Measurements from ENCODE around the gene ZNF581. TPM values are rescaled to one million over a fixed set of nuclear protein-coding genes. Genes with fewer than 3 reads are reported as not detected.

ZNF581 gene
- total RNA-seq, 2 experiments from 2014 or later: 24.1 to 25.5 TPM

DNA sequence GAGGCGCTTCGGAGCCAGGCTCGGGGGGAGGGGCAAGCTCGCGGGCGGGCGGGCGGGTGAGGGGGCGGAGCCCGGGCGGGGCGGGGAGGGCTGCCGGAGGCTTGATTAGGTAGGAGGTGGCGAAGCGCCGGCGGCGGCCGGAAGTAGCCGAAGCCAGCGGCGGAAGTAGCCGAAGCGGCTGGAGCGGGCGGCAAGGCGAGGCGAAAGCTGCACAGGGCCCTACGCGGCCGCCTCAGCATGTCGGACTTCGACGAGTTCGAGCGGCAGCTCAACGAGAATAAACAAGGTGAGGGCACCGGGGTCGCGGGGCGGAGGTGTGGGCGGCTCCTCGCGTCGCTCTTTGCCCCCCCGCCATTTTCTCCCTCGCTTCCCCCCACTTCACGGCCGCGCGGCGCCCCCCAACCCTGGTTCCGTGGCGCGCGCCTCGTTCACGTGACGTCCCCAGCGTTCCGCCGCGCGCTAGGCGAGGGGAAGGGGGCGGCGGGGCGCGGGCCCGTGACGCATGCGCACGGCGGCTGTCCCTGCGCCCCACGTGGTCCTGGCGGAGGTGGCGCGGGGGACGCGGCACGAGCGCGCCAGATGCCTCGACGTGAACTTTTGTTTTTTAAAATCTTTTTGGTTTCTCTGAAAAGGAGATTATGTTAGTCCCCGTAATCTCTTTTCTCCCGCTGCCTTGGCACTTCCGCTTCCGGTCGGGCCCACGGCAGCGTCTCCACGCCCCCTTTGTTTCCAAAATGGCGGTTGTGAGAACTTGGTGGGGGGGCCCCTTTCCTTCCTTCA lies 11.6 kb downstream of the ZNF581 start, which contains the start of gene U2AF2:
Gene U2AF2 (plus strand): TSS at position 168 of the 780 bp plus-strand sequence. CDS start 70 bp downstream, at position 238.
- Mint-ChIP-seq H3K27me3 (no peaks in the 10 kb centered on the region), H3K4me1 (peaks cover 44% of the 10 kb centered on the region), H3K36me3 (ENCODE audit: low read depth) (peaks cover 25% of the 10 kb centered on the region), H3K4me3 (peak within 1 kb of the TSS; percentile 88), H3K9me3 (no peaks in the 10 kb centered on the region), H3K27ac (peak within 1 kb of the TSS; percentile 99)
- ChIA-PET CTCF (interaction anchor here (0.6 to 3.4 kb wide), 25 partner anchors 9 to 495 kb away, joined by 3 to 36 read pairs (median 5); partner anchors contain the start of genes FIZ1, ZNF580, ZNF581 and ZNF784), POLR2A (interaction anchor here (0.7 to 1.1 kb wide), 2 partner anchors 17 to 400 kb away, joined by 3 to 4 read pairs; no protein-coding TSS in a partner anchor)
- DNase-seq: peak; percentile 95

DNA sequence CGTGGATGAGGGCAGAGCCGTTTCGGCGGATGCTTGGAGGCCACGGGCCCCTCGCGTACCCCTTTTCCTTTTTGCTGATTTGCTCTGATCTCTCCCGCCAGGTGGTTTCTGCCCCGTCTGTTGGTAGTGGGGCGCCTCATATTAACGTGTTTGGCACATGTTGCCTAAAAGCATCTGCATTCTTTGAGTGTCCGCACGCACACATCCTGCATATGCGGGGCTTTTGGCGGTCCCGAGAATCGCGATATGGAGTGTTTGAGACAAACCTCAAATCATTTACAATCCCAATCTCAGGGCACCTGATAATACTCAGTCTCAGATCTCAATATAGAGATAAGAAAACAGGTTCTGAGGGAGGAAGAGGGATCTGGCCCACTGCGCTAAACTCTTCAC lies 12.2 kb downstream of the ZNF581 start:
- Mint-ChIP-seq H3K27me3 (no peaks in the 10 kb centered on the region), H3K36me3 (ENCODE audit: low read depth) (peaks cover 24% of the 10 kb centered on the region), H3K27ac (peak overlapping the region; percentile 99), H3K9me3 (no peaks in the 10 kb centered on the region), H3K4me3 (peak overlapping the region; percentile 88), H3K4me1 (peaks cover 39% of the 10 kb centered on the region)
- CTCF ChIA-PET: interaction anchor here (1.3 kb wide), 1 partner anchor 25 kb away, joined by 5 read pairs; no protein-coding TSS in a partner anchor
- POLR2A ChIA-PET: no interaction called here
- no peak for DNase-seq

DNA sequence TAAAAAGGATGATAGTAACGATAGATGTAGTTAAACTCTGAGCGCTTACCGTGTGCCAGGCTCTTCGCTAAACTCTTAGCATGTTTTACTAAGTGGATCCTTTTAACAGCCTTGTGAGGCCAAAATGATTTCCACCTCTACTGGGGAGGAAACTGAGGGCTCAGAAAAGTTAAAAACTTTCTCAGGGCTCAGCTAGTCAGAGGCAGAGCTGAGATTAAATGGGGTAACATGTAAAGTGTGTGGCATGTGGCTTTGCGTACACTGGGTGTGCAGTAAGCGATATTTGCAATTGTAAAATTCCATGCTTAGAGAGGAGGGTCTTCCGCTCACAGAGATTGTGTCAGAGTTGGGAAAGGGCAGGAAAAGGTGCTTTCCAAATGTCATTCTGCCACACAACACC lies 13.1 kb downstream of the ZNF581 start:
- Mint-ChIP-seq H3K4me1 (peaks cover 37% of the 10 kb centered on the region), H3K27ac (peak overlapping the region; percentile 99), H3K4me3 (peak overlapping the region; percentile 88), H3K36me3 (ENCODE audit: low read depth) (peaks cover 26% of the 10 kb centered on the region), H3K9me3 (no peaks in the 10 kb centered on the region), H3K27me3 (no peaks in the 10 kb centered on the region)
- ChIA-PET POLR2A (no interaction called here), CTCF (interaction anchor here (1.0 to 1.5 kb wide), 5 partner anchors 9 to 26 kb away, joined by 3 to 5 read pairs (median 3); no protein-coding TSS in a partner anchor)
- DNase-seq: no peak

DNA sequence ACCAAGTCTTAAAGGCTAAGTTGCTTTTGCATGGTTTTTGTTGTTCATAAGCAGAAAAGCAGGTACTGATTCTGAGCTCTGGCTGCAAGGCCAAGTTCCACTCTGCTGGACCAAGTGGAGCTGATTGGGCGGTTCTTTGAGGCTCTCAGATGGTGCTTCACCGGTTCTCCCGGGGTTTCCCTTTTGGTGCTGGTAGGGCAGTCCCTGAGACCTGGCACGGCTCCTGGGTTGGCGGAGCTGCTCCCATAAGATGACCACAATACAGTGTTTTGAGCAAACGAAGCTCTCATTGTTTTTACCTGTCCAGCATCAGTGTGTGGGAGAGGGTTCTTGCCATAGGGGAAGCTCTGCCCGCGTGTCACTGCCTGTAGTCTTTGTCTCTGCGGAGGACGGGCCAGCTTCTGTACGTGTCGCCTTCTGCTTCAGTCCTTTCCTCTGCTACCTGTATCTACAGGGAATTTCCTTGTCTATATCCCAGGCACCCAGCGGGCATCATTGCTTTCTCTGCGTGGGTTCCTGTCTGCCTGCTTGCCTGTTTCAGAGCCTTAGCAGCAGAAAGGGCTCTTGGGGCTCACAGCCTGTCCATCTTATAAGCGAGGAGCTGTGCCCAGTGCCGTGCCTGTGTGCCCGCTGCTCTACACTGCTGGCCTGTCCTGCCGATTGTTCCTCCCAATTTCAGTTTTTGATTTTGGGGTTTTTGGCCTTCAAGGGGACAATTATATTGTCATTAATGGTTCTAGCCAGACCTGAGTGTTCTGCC lies 13.7 kb downstream of the ZNF581 start:
- Mint-ChIP-seq H3K27ac (peak overlapping the region; percentile 71), H3K9me3 (no peaks in the 10 kb centered on the region), H3K4me1 (peaks cover 38% of the 10 kb centered on the region), H3K27me3 (no peaks in the 10 kb centered on the region), H3K4me3 (peak overlapping the region; percentile 88), H3K36me3 (ENCODE audit: low read depth) (peaks cover 31% of the 10 kb centered on the region)
- DNase-seq: no peak
- POLR2A ChIA-PET: no interaction called here
- CTCF ChIA-PET: interaction anchor here (1.0 to 1.5 kb wide), 6 partner anchors 9 to 26 kb away, joined by 3 to 5 read pairs (median 3); no protein-coding TSS in a partner anchor

DNA sequence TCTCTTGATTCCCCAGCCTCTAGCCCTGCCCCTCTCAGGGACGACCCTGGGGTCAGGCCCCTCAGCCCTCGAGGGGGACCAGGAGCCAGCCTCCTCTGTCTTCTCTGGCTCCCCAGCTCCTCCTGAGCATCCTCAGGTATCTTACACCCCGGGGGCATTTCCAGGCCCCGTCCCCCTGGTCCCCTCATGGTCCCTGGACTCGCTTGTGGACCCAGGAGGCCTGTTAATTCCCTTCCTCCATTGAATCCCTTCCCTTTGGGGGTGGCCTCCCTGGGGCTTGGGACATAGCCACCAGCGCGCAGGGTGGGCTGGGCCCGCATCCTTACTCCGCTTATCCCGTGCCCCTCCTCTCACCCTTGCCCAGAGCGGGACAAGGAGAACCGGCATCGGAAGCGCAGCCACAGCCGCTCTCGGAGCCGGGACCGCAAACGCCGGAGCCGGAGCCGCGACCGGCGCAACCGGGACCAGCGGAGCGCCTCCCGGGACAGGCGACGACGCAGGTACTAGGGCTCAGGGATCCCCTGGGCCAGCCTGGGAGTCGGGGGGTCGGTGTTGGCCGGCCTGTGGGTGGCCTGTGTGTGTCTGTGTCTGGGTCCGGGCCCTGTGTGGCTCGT lies 15.5 kb downstream of the ZNF581 start:
- no peaks in the 10 kb centered on the region for H3K9me3 Mint-ChIP-seq
- ChIA-PET CTCF (no interaction called here), POLR2A (no interaction called here)
- no peaks in the 10 kb centered on the region for H3K27me3 Mint-ChIP-seq
- H3K36me3 Mint-ChIP-seq (ENCODE audit: low read depth): peaks cover 42% of the 10 kb centered on the region
- no peak overlapping the region for H3K27ac Mint-ChIP-seq
- no peak overlapping the region for H3K4me3 Mint-ChIP-seq
- no peak for DNase-seq
- H3K4me1 Mint-ChIP-seq: peaks cover 42% of the 10 kb centered on the region

DNA sequence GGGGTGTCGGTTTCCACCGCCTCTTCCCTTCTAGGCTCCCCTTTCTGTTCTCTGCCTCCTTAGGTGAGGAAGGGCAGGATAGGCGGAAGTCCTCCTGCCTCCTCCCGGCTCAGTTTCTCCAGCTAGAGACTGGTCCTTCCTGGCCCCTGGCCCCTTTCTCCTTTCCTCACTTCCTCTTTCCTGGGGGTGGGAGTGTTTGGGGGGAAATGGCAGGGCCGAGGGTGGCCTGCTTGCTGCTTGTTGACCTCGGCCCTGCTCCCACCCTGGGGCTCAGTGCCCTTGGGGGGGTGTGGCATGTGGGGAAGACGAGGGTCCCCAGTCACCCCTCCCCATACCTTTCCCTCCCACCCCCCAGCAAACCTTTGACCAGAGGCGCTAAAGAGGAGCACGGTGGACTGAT lies 16.4 kb downstream of the ZNF581 start:
- ChIA-PET CTCF (no interaction called here), POLR2A (no interaction called here)
- Mint-ChIP-seq H3K27me3 (no peaks in the 10 kb centered on the region), H3K27ac (no peak overlapping the region), H3K9me3 (no peaks in the 10 kb centered on the region), H3K36me3 (ENCODE audit: low read depth) (peaks cover 50% of the 10 kb centered on the region), H3K4me1 (peaks cover 42% of the 10 kb centered on the region), H3K4me3 (no peak overlapping the region)
- no peak for DNase-seq

DNA sequence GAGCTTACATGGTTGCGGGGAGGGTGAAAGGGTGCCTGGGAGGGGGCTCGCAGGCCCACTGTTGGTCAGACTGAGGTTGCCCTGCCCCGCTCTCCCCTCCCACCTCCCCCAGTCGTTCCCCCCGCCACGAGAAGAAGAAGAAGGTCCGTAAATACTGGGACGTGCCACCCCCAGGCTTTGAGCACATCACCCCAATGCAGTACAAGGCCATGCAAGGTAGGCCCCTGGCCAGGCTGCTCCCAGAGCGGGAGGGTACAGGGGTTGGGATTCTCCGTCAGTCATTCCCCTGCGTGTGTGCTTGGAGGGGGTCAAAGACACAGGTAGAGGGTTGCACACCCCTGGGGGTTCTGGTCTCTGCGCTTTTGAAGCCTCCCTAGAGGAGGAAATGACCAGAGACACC lies 17.0 kb downstream of the ZNF581 start:
- no peak overlapping the region for H3K27ac Mint-ChIP-seq
- peaks cover 42% of the 10 kb centered on the region for H3K4me1 Mint-ChIP-seq
- H3K9me3 Mint-ChIP-seq: no peaks in the 10 kb centered on the region
- H3K36me3 Mint-ChIP-seq (ENCODE audit: low read depth): peaks cover 51% of the 10 kb centered on the region
- ChIA-PET POLR2A (no interaction called here), CTCF (no interaction called here)
- H3K27me3 Mint-ChIP-seq: no peaks in the 10 kb centered on the region
- DNase-seq: no peak
- no peak overlapping the region for H3K4me3 Mint-ChIP-seq

DNA sequence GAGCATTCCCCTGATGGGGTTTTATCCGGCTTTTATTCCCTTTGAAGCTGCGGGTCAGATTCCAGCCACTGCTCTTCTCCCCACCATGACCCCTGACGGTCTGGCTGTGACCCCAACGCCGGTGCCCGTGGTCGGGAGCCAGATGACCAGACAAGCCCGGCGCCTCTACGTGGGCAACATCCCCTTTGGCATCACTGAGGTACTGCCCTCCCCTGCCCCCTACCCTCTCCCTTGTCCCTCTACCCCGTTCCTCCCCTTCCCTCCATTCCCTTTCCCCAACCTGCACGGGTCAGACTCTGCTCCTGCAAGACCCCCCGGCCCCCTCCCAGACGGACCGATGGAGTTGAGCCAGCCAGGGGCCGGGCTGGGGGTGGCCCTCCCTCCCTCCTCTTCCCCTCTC lies 17.5 kb downstream of the ZNF581 start:
- POLR2A ChIA-PET: no interaction called here
- Mint-ChIP-seq H3K4me3 (no peak overlapping the region), H3K27me3 (no peaks in the 10 kb centered on the region), H3K36me3 (ENCODE audit: low read depth) (peaks cover 49% of the 10 kb centered on the region), H3K9me3 (no peaks in the 10 kb centered on the region), H3K27ac (no peak overlapping the region), H3K4me1 (peaks cover 38% of the 10 kb centered on the region)
- DNase-seq: no peak
- CTCF ChIA-PET: no interaction called here

DNA sequence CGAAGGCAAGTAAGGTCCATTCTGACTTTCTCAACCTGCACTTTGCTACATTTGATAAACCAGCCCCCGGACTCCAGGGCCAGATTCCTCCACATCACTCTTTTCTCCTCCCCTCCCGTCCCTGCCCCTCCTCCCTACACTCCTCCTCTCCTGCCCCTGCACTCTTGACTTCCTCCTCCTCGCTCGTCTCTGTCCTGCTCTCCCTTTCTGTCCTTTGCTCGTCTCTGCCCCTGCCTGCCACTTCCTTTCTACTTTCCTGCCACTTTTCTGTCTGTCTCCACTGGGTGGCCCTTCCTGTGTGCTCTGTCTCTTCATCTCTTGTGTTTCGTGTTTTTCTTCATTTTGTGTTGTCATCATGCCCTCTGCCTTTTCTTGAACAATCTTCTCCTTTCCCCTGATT lies 18.4 kb downstream of the ZNF581 start:
- Mint-ChIP-seq H3K4me3 (no peak overlapping the region), H3K9me3 (no peaks in the 10 kb centered on the region), H3K27ac (peak overlapping the region; percentile 47), H3K27me3 (no peaks in the 10 kb centered on the region), H3K4me1 (peaks cover 30% of the 10 kb centered on the region), H3K36me3 (ENCODE audit: low read depth) (peaks cover 48% of the 10 kb centered on the region)
- POLR2A ChIA-PET: no interaction called here
- CTCF ChIA-PET: no interaction called here
- no peak for DNase-seq

DNA sequence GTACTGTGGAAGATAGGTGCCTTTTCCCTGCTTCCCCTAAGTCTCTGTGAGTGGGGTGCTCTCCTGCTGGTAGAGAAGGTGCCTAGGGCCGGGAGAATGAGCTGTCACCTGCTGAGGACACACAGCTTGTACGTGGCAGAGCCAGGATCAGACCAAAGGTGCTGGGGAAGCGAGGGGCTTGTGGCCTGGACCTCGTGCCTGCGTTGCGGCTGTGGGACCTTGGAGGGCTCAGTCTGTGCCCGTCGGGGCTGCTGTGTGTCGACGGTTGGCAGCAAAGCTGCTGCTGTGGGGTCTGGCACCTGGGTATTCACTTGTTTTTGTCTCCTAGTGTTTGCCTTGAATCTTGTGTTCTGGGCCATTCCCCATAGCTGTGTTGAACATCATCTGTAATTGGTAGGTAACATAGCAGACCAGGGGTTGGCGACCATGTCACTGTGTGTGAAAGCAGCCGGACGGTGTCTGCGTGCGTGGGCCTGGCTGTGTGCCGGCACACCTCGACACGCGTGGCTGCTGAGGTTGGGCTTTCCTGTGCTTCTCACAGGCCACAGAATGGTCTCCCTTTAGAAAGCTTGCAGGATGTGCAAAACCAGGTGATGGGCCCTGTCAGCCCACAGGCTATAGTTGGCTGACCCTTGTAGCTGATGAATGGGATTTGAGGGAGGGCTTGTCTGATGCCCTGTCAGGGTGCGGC lies 20.5 kb downstream of the ZNF581 start:
- Mint-ChIP-seq H3K4me3 (no peak overlapping the region), H3K27me3 (no peaks in the 10 kb centered on the region), H3K27ac (no peak overlapping the region), H3K36me3 (ENCODE audit: low read depth) (peaks cover 53% of the 10 kb centered on the region), H3K9me3 (no peaks in the 10 kb centered on the region), H3K4me1 (peaks cover 15% of the 10 kb centered on the region)
- DNase-seq: no peak
- ChIA-PET POLR2A (no interaction called here), CTCF (interaction anchor here (0.5 to 1.8 kb wide), 5 partner anchors 9 to 1716 kb away, joined by 3 to 5 read pairs (median 4); partner anchors contain the start of gene U2AF2)

DNA sequence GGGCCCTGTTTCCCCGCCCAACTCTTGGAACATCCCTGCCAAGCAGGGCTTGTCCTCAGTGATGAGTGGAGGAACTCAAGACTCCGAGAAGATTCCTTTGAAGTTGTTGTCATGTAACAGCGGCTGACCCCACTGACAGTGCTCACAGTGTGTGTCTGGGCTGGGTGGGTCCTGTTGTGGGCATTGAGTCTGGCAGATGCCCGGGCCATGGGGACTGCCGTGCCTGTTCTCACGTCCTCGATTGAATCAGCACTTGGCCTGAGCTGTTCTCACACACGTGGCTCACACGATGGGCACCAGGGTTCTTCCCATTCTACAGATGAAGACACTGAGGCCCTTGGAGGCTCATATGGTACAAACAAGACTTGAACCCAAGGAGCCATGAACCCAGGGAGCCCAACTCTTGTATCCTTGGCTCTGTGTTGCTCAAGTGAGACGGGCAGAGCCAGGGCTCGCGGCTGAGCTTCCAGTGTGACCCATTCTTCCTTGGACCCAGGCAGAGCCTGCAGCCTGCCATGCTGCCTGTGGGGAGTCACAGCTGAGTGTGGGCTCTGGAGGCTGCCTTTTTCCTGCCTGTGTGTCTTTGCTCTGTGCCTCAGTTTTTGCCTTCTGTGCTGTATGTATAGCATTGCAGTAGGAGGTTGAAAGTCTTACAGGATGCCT lies 23.0 kb downstream of the ZNF581 start:
- H3K4me3 Mint-ChIP-seq: no peak overlapping the region

DNA sequence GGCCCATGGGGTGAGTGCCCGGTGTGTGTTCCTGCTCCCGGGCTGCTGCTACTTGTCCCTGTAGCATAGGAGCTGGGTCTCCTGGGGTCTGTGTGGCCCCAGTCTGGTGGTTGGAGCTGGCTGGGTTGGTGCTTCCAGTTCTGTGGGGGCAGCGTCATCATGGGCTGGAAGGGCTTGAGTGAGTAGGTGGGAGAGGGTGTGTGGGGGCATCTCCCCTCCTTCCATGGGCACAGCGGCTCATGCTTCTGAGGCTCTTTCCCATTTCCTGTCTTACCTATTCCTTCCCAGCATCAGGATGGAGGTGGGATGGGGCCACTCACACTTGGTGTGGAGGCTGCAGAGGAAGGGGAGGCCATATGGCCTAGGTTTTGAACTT lies 23.5 kb downstream of the ZNF581 start:
- Mint-ChIP-seq H3K36me3 (ENCODE audit: low read depth) (peaks cover 57% of the 10 kb centered on the region), H3K4me1 (peaks cover 10% of the 10 kb centered on the region), H3K27me3 (no peaks in the 10 kb centered on the region), H3K27ac (no peak overlapping the region), H3K9me3 (no peaks in the 10 kb centered on the region), H3K4me3 (no peak overlapping the region)
- DNase-seq: no peak
- ChIA-PET CTCF (interaction anchor here (2.5 kb wide), 1 partner anchor 13 kb away, joined by 11 read pairs; the partner anchor contains the start of gene U2AF2), POLR2A (no interaction called here)

More for the DNA sequence above, 23.0 kb downstream of the ZNF581 start:
- POLR2A ChIA-PET: no interaction called here
- Mint-ChIP-seq H3K4me1 (peaks cover 14% of the 10 kb centered on the region), H3K36me3 (ENCODE audit: low read depth) (peaks cover 62% of the 10 kb centered on the region), H3K27me3 (no peaks in the 10 kb centered on the region), H3K9me3 (no peaks in the 10 kb centered on the region), H3K27ac (no peak overlapping the region)
- DNase-seq: no peak
- CTCF ChIA-PET: interaction anchor here (0.9 to 2.5 kb wide), 4 partner anchors 9 to 27 kb away, joined by 4 to 11 read pairs (median 6); partner anchors contain the start of gene U2AF2
